GM18861 (cell line): ENCODE measurements around the gene GSX1.
"Not testable (repeated sequence)": the region's sequence is repeated elsewhere in the genome, so short reads cannot be mapped to it uniquely, and the experiment has no call there.

Source experiments
- ATAC-seq: cut with Tn5 transposase; IDR thresholded peaks from one replicate; pipeline ENCODE4 v1.9.1; 2021; ENCODE audit not compliant: unreplicated experiment

The GSX1 gene

DNA sequence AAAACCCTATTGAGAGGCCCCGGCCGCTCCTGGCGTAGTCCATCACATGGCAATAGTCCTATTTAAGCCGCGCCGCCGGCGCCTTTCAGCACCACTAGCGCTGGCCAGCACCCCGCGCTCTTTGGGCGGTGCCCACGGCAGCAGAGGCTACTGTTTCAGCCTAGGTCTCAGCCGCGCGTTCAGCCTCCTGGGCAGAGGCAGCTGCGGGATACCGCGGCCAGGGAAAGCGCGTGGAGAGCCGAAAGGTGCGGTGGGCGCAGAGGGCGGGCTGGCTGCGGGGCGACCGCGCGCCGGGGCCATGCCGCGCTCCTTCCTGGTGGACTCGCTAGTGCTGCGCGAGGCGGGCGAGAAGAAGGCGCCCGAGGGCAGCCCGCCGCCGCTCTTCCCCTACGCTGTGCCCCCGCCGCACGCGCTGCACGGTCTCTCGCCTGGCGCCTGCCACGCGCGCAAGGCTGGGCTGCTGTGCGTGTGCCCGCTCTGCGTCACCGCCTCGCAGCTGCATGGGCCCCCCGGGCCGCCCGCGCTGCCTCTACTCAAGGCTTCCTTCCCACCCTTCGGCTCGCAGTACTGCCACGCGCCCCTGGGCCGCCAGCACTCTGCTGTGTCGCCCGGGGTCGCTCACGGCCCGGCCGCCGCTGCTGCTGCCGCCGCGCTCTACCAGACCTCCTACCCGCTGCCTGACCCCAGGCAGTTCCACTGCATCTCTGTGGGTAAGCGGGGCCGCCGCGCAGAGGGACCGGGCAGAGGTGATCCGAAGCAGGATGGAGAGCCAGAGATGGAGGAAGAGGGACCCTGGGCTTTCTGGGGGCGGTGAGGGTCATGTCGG, at the start of gene GSX1:
GSX1 (plus strand) TSS at position 91 of the 826 bp plus-strand sequence; CDS start at position 299, 208 bp downstream.
- no peak for ATAC-seq

DNA sequence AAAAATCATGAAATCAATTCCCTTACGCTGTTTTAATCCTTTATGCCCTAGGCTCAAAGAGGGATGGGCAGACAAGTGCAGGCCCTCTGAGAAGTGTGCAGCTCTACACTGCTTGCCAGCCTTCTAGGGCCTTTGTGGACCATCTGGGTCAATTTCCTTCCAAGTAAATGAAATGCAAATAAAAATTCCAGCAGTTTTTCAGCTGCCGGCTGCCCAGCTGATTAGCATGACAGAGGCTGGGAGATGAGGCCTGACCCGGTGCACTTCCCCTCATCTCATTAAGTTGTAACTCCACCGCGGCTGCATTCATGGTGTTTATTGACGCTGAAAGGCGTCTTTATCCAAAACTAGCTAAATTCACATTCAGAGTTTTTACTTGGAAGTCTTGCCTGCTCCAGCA, 47.5 kb upstream of the GSX1 start:
- no peak for ATAC-seq

DNA sequence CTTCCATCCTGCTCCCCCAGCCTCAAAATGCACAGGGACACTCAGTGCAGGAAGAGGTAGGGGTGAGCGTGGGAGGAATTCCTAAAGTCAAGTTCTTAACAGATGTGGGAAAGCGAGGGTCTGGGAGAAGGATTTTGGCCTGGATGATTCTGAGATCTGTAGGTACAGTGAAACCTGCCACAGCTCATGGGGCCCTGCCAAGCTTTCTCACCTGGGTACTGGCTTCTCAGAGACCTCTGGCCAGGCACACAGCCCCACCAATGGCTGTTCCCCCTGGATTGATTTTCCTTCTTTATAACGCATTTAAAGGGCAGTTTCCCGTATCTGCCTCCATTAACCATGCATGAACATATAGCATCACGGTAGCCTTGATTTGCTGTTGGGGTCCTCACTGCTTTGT, 47.0 kb upstream of the GSX1 start:
- no peak for ATAC-seq

- ATAC-seq: not testable (repeated sequence)
Observed at GRCh38 chr13:27748143-27748542, 44.1 kb upstream of the GSX1 start.

DNA sequence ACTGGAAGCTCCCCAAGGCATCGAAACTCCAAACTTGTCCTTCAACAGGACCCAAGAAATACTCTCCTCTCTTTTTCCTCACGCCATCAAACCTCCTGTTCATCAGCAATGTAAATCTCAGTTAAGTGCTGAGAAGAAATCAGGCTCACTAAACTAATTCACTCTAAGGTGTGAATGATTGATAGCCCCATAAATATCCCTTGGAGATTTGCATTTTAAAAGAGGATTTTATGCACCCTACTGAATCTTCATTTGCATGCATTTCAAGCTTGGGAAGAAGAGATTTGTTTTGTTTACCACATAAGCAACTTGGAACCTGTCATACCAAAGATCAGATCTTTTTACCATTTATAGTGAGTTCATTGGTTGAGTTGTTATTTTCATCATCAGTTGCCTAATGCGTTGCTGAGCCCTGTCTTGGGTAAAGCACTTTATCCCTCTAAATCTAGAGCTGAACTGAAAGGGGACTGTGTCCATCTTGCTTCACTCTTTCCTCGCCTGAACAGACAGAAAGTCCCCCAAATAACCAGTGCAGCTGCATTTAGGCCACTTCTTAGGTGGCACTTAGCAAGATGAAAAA, 40.2 kb upstream of the GSX1 start:
- no peak for ATAC-seq

- ATAC-seq: no peak
Observed at GRCh38 chr13:27765650-27766049, 26.6 kb upstream of the GSX1 start.

DNA sequence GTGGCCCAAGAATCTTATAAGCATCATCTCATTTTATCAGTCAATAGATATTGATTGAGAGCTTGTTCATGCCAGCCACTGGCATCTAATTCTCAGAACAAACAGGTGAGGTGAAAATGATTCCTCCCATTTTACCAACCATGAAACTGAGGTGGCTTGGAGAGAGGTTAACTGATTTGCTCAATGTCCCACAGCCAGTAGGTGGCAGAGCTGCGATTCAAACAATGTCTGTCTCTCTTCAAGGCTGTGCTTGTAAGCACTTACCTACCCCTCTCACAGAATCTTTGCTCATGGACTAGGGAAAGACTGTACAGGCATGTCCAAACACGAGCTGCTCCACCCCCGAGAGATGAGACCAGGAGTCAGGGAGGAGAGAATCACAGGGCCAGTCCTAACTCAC, 21.5 kb upstream of the GSX1 start:
- no peak for ATAC-seq

DNA sequence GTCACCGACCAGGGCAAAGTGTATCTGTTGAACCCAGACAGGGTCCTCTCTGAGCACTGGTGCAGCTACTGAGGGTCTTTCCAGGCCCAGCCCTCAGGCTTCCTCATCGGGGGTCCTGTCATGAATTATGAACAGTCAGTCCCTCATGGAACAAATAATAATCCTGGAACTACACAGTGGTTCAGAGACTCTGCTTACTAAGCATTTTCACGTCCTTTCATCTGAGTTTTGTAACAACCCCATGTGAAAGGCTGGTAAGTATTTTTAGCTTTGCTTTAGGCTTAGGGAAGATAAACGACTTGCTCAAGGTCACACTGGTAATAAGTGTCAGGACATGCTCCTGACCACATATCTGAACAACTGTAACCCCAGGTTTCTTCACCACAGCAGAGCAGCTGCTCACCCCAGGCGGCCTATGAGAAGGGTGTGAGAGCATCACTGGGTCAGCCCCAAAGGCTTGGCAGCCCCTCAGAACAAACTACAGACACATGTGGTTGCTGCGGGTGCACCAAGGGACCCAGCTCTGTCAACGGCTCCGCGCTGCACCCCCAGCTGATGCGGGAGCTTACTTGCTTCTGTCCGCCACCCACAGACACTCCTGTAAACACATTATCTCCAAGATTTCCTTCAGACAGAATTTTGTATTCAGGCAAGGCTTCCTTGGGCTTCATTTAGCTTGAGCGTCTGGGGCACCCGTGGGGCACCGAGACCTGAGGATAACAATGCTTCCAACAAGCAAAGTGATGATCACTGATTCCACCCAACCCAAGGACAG, 19.4 kb upstream of the GSX1 start:
- ATAC-seq: no peak

GRCh38 chr13:27774169-27774568, 18.1 kb upstream of the GSX1 start:
- ATAC-seq: no peak

DNA sequence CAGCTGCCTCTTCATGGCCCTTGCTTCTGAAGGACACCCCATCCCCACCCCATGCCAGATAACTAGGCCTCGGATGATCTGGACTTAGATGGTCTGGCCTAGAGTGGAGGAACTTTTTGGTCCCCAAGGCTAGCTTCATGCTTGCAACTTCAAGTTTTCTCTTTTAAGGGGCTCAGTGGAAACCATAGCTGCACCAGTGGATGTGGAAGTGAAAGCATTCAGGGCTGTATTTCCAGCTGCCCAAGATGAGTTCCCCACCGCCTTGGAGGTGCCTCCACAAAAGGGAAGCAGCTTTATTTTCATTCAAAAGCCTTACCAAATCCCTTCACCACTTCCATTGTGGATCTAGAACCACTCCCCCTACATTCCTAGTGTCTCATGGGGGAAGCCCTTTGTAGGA, 17.6 kb upstream of the GSX1 start:
- no peak for ATAC-seq

DNA sequence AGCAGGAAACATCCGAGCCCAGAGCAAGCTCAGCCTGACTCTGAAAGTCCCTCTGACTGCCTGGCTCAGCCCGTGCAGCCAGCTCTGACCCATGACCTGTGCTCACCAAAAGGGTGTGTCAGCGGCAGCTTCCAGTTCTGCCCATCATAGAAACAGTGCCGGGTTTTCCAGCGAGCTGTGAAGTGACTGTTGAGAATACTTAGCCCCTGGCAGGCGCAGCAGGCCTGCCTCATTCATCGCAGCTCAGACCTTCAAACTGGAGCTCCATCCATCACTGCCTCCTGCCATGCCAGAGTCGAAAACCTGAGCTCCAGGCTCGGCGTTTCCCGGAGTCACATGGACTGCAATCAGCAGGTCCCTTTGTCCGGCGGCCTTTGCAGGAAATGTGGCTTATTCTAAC, 16.3 kb upstream of the GSX1 start:
- ATAC-seq: no peak

DNA sequence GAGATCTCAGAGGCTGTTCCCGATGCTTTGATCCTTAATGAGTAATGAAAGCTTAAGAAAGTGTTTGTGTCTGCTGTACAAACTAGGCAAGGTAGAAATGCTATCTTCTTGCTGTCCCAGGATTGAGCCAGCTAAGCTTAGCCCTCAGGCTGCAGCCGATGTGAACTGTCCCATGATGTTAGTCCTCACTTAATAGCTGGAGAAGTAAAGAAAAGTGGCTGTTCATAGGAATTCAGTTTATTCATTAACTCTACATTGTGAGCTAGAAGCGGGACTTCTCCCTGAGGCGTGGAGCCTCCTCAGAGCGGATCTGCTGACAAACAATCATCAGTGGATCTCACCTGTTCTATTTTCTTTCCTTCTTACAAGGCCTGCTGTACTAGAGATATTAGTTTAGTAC, 10.1 kb upstream of the GSX1 start:
- no peak for ATAC-seq

DNA sequence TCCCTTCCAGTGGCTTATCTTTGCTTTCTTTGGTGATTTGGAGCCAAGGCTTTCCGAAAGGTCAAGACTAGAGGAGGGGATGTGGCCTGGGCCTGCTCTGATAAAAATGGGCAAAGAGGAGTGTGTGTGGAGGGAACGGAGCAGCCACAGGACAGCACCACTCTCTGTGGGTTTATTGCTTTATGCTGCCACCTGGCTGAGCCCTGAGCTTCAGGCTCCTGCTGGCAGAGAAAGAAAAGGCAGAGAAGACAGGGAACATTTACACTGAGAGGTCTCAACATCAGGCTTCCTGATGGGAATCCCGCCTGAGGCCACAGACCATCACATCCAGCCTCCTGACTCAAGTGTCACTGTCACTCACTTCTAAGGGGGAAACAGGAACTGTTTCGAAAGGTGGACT, 9.2 kb upstream of the GSX1 start:
- ATAC-seq: no peak

- ATAC-seq: no peak
Observed at GRCh38 chr13:27788271-27788670, 4.0 kb upstream of the GSX1 start.

DNA sequence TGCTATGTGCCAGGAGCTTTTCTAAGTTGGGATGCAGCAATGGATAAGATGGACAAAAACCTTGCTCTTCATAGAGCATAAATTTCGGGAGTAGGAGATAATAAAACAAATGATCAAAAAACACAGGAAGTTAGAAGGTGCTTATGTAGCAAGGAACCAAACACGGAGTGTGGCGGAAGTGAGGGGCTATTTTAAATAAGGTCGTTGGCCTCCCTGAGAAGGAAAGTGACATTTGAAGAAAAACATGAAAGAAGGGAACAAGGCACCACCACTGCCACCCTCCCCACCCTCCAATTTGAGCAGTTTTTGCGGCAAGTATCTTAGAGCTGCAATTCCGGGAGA, 3.2 kb upstream of the GSX1 start:
- ATAC-seq: no peak

DNA sequence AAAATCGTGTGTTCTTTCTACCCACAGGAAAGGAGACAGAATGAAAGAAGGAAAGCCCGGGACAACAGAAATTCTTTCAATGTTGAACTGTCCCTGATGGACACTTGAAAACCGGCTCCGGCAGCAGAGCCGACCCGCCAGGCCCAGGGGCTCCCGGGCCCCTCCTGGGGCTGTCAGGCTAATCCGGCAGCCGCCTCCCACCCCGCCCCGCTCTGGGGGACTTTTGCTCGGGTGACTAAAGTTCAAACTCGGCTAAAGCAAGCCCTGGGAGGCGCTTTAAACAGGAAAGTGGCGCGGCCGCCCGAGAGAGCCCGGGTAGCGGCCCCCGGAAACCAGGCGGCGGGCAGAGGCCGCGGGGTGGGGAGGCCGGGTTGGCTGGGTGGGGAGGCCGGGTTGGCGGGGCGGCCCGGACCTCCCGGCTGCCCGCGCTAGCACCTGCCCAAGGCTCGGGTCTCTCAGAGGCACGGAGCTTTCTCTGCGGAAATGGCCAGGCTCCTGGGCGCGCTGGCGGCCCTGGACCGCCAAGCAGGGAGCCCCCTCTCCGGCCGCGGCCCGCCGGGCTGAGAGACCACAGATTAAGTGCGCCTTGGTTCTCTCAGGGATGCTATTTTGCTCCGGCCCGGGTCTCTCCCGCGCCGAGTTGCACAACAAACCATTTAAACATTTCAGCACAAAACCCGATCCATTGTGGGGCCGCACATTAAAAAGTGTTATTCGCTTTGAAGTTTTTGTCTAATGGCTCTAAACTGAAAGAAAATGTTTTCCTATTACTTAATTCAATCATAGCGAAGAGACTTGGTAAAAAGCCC, 2.6 kb upstream of the GSX1 start:
- no peak for ATAC-seq

- no peak for ATAC-seq
Observed at GRCh38 chr13:27790523-27790922, 1.8 kb upstream of the GSX1 start.

DNA sequence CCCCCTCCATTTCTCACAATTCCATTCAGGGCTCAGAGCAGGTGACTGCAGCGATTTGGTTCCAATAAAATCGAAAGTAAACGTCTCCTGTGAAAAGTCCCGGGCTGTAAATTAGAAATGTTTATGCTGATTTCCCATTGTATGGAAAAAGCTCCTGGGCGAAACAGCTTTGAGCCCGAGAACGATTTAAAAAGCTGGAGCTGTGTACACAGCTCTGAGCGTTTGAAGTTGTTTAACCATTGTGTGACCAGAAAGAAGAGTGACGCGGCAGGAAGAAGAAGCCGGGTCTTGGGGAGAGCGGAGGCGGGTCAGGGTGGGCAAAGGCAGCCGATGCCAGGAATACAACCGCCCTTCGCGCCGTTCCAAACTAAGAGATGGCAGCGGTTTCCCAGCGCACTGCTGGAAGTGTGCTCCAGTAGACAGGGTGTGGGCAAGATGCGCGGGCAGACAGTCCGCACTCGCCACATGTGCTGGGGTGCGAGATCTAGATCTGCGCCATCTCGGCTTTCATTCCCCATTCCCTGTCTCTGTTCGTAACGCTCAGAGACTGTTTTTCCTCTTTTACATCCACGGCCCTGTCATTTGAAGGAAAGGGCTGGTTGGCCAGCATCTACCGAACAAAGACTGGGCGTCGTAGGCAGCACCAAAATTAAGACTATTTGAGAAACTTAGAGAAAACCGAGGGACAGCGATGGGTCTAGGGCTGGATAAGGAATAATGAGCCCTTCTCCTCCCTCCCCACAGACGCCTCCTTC, 960 bp upstream of the GSX1 start:
- no peak for ATAC-seq

GRCh38 chr13:27791901-27792392, 336 bp upstream of the GSX1 start:
- no peak for ATAC-seq
